CD4-positive, alpha-beta T cell treated with Interleukin-15 for 4 hours (primary cell): ENCODE data around the gene FERMT2.

Source experiments
- DNase-seq: peaks from one replicate; pipeline ENCODE4 v3.0.0-alpha.2; 2020; ENCODE audit warnings: low spot score

Gene FERMT2

DNA sequence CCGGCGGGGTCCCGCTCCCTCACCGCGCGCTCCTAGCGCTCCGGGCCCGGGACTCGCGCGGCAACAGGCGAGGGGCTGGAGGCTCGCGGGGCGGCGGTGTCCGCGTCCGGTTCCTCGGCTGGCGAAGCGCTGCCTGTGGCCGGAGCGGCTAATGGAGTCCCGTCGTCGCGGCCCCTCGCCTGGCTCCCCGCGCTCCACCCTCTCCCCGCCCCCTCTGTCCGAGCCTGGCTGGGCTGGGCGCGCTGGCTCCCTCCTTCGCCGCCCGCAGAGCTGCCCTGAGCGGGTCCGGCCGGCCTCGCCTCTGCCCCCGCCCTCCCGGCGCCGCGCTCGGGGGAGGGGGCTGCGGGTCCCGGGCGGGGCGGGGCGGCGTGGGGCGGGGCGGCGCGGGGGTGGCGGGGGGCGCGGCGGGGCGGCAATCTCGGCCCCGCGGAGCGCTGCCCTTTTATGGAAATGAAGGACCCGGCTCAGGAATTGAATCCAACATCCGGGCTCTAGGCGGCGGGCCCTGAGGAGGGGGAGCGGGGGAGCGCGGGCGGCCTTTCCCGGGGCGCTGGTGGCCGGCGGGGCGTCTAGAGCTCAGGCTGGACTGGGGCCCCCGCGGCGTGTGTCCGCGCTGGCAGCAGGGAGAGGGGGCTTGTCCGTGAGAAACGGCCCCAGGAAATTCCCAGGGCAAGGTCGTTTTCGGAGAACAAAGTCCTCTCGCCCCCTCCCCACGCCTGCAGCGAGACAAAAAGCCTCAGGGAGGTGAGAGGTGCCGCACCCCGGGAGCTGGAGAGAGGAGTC is at the start of gene FERMT2:
TSS of gene FERMT2 (minus strand) at position 153 of the 783 bp plus-strand sequence. CDS start 482 bp downstream, outside the sequence.
- DNase-seq = no peak

GRCh38 chr14:52998376-52999015 is 47.6 kb upstream of the FERMT2 start:
- no peak for DNase-seq

DNA sequence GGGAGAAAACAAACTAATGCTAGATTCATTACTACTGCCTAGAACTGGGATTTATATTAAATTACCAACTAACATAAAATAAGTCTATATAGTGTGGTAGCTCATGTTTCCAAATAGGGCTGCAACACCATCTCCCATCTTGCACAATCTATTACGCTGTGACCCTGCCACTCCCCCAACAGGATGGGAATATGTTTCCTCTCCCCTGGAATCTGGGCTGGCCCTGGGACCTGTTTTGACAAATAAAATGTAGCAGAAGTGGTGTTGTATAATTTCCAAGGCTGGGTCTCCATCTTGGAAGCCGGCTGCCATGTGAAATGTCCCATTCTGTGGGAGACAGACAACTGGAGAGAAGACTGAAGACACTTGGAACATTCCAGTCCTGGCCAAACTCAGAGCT is 45.6 kb upstream of the FERMT2 start:
- no peak for DNase-seq

GRCh38 chr14:52995998-52996397 is 45.1 kb upstream of the FERMT2 start:
- DNase-seq = no peak

DNA sequence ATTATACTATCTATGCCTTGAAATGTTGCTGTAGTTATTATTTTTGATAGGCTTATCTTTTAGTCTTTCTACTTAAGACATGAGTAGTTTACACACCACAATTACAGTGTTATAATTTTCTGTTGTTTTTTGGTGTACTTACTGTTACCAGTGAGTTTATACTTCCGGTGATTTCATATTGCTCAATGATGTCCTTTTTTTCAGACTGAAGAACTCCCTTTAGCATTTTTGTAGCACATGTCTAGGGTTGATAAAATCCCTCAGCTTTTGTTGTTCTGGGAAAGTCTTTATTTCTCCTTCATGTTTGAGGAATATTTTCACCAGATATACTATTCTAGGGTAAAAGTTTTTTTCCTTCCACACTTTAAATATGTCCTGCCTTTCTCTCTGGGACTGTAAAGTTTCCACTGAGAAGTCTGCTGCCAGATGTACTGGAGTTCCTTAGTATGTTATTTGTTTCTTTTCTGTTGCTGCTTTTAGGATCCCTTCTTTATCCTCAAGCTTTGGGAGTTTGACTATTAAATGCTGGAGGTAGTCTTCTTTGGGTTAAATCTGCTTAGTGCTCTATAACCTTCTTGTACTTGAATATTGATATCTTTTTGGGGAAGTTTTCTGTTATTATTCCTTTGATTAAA is 41.5 kb upstream of the FERMT2 start:
- DNase-seq = no peak

- no peak for DNase-seq
Observed at GRCh38 chr14:52988139-52988538, 37.3 kb upstream of the FERMT2 start.

GRCh38 chr14:52987514-52987913 is 36.7 kb upstream of the FERMT2 start:
- no peak for DNase-seq

GRCh38 chr14:52987042-52987441 is 36.2 kb upstream of the FERMT2 start:
- no peak for DNase-seq

DNA sequence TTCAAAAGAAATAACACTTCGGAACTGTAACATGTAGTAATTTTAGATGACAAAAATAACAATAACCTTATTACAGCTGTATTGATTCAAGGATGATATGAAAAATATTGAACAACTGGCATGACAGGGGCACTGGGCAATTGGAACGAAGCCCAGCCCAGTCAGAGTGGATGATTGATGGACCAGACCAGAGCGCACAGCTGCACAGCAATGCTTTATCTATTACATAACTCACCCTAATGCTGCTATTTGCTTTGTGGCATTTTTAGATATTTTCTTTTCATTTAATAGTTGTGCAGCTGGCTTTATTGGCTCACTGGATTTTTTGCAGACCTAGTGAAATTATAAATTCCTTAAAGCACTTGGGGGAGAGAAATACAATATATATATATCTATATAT is 26.9 kb upstream of the FERMT2 start:
- DNase-seq = no peak

DNA sequence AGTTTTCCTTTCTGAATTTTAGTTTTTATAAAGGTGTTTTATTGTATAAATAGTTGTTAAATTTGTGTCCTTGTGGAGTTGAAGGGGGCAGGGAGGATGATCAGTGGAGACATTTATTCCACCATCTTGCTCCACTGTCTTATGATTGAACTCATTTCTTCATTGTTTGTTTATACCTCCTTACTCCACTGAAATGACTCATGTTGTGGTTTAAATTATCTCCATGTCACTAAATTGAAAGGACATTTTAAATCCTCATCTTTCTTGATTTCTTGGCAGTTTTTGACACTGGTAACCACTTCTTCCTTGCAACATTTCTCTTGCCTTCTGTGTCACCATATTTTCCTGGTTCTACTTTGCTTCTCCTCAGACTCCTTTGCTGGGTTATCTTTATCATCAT is 23.6 kb upstream of the FERMT2 start:
- DNase-seq = no peak

GRCh38 chr14:52961060-52961639 is 10.3 kb upstream of the FERMT2 start:
- peak; percentile 59 for DNase-seq

GRCh38 chr14:52960627-52961026 is 9.8 kb upstream of the FERMT2 start:
- DNase-seq = no peak

DNA sequence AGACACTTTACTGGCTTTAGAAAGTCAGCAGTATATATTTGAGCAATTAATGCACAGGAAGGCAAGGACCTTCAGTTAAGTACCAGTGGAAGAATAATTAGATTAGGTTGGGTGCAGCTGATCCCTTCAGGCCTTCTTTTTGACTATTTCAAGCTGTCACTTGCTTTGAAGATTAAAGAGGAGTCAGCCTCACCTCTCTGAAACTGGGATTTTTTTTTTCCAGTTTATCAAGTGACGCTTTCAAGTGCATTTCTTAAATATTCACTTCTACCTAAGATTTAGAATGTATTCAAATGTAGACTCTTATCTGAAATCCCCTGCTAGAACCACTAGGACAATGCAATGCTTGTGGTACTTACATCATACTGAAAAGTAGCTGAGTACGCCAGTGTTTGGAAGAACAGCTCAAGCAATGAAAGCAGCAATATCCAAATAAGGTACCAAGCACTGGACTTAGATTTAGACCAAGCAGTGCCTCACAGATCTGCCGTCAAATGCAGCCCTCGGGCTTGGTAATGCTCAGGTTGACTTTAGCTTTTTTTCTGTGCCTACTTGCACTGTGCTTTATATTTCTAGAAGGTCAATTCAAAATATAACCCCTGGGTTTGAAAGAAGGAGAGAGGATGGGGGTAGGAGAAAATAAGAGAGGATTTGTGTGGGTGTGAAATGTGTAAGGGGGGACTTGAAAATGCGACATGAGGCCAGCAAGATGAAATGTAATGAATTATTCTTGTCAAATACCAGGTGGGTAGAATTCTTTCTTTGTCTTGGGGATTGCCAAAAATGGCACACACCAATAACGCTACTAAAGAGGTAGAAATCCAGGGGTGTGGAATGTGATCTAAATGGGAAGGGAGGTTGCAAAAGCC is 3.7 kb upstream of the FERMT2 start:
- no peak for DNase-seq

GRCh38 chr14:52951681-52952554 is 1.1 kb upstream of the FERMT2 start:
- DNase-seq = no peak

DNA sequence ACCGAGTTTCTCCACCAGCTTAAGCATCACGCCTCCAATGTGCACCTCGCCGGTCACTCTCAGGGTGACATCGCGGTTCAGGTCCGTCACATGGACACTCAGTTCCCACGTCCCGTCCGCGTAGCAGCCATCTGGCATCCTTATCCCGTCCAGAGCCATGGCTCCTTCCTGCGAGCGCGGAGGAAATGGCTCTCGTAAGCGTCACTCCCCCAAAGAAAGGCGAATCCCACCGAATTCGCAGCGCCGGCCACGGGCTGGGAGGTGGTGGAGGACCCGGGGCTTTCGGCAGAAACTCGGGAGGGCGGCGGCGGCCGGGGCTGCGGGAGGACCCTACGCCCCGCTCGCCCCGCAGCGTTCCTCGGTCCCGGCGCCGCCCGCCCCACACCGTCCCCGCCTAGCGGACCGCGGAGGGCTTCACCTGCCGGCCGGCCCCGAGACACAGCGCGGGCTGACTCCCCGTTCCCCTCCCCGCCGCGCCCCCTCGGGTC is 396 bp downstream of the FERMT2 start:
- no peak for DNase-seq

DNA sequence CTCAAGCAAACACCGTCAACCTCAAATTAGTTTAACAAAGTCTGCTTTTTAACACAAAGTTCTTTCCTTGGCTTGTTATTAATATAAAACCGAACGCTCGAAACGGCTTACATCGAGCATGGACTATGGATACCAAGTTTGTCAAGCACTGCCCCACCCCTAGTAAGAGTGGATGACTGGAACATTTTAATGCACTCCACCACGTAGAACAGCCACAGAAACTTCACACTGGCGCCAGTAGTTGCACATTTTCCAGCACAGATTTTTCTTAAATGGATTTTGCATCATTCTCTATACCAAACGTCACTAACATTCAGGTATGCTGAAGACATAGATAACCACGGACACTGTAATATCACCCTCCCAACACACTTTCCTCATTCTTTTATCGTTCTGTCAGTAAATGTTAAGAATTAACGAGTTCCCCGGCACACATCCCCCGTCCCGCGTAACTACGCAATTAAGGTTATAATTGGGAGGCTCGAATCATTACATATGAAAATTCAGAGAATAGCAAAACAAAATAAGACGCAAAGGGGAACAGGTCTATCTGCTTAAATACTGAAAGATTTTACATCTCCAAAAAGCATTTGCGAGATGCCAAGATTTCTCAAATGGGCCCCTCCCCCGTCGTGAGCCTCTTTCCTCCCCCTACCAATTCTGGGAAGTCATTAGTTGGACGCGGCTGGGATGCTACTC is 990 bp downstream of the FERMT2 start:
- DNase-seq = no peak

DNA sequence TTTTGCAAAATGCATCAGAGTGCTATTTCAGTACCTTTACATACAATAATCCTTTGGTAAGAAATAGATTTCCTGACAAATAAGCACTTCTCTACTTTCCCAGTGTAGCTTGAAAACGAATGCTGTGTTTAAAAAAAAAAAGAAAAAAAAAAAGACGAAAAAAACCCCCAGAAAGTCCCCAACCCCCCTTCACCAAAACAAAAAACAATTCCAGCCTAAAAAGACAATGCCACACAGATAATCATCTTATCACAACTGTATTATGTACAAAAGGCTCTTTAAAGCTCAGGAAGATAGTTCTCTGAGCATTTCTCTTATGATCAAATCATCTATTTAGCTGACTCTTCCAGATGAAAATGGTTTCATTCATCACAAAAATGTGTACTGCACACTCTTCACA is 1.6 kb downstream of the FERMT2 start:
- DNase-seq = no peak

GRCh38 chr14:52948836-52949235 is 2.0 kb downstream of the FERMT2 start:
- DNase-seq = no peak

DNA sequence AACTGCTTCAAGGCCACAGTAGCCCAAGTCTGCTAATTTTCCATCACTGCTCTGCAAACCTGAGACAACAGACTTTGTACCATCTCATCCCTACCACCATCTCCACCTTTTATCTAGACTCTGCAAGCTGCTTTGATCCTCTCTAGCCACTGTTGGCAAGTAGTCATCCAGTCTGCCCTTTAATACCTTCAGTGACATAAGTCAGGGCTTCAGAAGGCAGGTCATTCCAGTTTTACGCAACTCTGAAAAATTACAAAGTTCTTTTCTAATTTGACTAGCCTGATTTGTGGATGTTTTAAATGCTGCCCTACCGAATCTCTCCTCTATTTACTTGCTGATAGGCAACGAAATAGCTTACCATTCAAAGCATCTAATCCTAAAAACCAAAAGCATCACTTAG is 2.8 kb downstream of the FERMT2 start:
- DNase-seq = no peak

GRCh38 chr14:52944254-52944653 is 6.6 kb downstream of the FERMT2 start:
- no peak for DNase-seq
